ENCODE results near the gene CRYBG3.
A peak's percentile ranks its signal among the peaks of the same experiment; 100 is the strongest.

The CRYBG3 gene

DNA sequence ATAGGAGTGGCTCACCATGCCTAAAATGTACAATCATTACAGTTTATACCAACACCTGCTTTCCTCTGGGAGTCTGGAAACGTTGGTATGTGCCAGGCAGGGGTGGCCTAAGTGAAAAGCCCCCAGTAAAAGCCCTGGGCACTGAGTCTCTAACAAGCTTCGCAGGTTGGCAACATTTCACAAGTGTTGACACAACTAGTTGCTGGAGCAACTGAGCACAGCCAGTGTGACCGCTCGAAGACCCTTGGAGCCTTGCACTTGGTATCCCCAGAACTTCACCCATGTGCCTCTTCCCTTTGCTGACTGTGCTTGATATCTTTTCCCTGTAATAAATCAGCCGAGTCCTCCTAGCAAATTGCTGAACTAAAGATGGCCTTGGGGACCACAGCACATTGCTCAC lies 147.7 kb downstream of the CRYBG3 start:
- H3K27ac ChIP-seq (ENCODE audit: extremely low read depth, low read depth, low read length), result no peak overlapping the region
- H3K9me3 ChIP-seq (ENCODE audit: control insufficient read depth, insufficient read depth, low read depth, low read length), result no peaks in the 10 kb centered on the region
- no peaks in the 10 kb centered on the region; the same call in 1 of the 2 replicates for H3K4me1 ChIP-seq (ENCODE audit: control insufficient read depth, insufficient read depth, low read length)
- ChIA-PET POLR2A (no interaction called here), CTCF (no interaction called here)
- H3K4me3 ChIP-seq (ENCODE audit: low read depth, low read length), result no peak overlapping the region
- H3K36me3 ChIP-seq (ENCODE audit: control insufficient read depth in 2 of 2, insufficient read depth in 1 of 2, low read length in 2 of 2), result peaks cover 0 to 18% of the 10 kb centered on the region in 2 experiments; a peak in 2 of 3 replicates
- TF ChIP-seq, protein P1, sequence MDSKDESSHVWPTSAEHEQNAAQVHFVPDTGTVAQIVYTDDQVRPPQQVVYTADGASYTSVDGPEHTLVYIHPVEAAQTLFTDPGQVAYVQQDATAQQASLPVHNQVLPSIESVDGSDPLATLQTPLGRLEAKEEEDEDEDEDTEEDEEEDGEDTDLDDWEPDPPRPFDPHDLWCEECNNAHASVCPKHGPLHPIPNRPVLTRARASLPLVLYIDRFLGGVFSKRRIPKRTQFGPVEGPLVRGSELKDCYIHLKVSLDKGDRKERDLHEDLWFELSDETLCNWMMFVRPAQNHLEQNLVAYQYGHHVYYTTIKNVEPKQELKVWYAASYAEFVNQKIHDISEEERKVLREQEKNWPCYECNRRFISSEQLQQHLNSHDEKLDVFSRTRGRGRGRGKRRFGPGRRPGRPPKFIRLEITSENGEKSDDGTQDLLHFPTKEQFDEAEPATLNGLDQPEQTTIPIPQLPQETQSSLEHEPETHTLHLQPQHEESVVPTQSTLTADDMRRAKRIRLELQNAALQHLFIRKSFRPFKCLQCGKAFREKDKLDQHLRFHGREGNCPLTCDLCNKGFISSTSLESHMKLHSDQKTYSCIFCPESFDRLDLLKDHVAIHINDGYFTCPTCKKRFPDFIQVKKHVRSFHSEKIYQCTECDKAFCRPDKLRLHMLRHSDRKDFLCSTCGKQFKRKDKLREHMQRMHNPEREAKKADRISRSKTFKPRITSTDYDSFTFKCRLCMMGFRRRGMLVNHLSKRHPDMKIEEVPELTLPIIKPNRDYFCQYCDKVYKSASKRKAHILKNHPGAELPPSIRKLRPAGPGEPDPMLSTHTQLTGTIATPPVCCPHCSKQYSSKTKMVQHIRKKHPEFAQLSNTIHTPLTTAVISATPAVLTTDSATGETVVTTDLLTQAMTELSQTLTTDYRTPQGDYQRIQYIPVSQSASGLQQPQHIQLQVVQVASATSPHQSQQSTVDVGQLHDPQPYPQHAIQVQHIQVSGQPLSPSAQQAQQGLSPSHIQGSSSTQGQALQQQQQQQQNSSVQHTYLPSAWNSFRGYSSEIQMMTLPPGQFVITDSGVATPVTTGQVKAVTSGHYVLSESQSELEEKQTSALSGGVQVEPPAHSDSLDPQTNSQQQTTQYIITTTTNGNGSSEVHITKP (tag by site-specific recombination; IDR thresholded peaks at IDR 0.05), result peak; percentile 99
- no peak for TF ChIP-seq GFI1B (tag by site-specific recombination; IDR thresholded peaks at IDR 0.05)

- Histone ChIP-seq H3K9me3 (ENCODE audit: control insufficient read depth, insufficient read depth, low read depth, low read length) (no peaks in the 10 kb centered on the region), H3K27ac (ENCODE audit: extremely low read depth, low read depth, low read length) (no peak overlapping the region), H3K4me3 (ENCODE audit: low read depth, low read length) (no peak overlapping the region), H3K36me3 (ENCODE audit: control insufficient read depth in 2 of 2, insufficient read depth in 1 of 2, low read length in 2 of 2) (peaks cover 0 to 18% of the 10 kb centered on the region in 2 experiments; a peak in 2 of 3 replicates), H3K4me1 (ENCODE audit: control insufficient read depth, insufficient read depth, low read length) (no peaks in the 10 kb centered on the region; the same call in 1 of the 2 replicates)
- TF ChIP-seq, protein P2, sequence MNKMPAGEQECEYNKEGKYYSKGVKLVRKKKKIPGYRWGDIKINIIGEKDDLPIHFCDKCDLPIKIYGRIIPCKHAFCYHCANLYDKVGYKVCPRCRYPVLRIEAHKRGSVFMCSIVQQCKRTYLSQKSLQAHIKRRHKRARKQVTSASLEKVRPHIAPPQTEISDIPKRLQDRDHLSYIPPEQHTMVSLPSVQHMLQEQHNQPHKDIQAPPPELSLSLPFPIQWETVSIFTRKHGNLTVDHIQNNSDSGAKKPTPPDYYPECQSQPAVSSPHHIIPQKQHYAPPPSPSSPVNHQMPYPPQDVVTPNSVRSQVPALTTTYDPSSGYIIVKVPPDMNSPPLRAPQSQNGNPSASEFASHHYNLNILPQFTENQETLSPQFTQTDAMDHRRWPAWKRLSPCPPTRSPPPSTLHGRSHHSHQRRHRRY (tag by site-specific recombination; IDR thresholded peaks at IDR 0.05), result no peak
- TF ChIP-seq ZBTB7A (tag by site-specific recombination; IDR thresholded peaks at IDR 0.05; ENCODE audit: low read depth), result no peak
- no peak for TF ChIP-seq PATZ1 (tag by site-specific recombination; IDR thresholded peaks at IDR 0.05)
- TF ChIP-seq ZBTB44 (tag by site-specific recombination; IDR thresholded peaks at IDR 0.05), result no peak
- TF ChIP-seq, protein P3, sequence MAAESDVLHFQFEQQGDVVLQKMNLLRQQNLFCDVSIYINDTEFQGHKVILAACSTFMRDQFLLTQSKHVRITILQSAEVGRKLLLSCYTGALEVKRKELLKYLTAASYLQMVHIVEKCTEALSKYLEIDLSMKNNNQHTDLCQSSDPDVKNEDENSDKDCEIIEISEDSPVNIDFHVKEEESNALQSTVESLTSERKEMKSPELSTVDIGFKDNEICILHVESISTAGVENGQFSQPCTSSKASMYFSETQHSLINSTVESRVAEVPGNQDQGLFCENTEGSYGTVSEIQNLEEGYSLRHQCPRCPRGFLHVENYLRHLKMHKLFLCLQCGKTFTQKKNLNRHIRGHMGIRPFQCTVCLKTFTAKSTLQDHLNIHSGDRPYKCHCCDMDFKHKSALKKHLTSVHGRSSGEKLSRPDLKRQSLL (tag by site-specific recombination; IDR thresholded peaks at IDR 0.05), result no peak
- no peak for TF ChIP-seq ZNF398 (tag by site-specific recombination; IDR thresholded peaks at IDR 0.05)
- no peak for TF ChIP-seq ZNF571 (tag by site-specific recombination; IDR thresholded peaks at IDR 0.05)
- CTCF ChIA-PET, result no interaction called here
- POLR2A ChIA-PET, result no interaction called here
These were observed 148.3 kb downstream of the CRYBG3 start for GRCh38 chr3:97970156-97970555.
